ENCODE measurements around the gene LRBA.
"Not testable (repeated sequence)": the region's sequence is repeated elsewhere in the genome, so short reads cannot be mapped to it uniquely, and the experiment has no call there.

LRBA gene

DNA sequence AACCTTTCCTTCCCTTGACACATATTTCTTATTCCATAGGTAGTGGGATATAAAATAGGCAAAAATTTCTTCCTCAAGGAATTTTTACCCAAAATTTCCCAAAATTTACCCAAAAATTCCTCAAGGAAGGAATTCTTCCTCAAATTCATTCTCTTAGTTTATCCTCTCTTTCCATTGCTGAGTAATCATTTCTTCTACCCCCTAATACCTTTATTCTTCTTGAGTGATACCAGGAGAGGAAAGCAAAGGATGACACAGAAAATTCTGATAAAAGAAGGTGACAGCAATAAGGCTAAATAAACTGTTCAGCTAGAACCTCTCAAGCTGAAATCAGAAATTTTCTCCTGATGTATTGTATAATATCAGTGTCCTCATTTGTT is 624.6 kb downstream of the LRBA start:
- DNase-seq (ENCODE audit: low read depth): no peak
- TF ChIP-seq, protein P1, sequence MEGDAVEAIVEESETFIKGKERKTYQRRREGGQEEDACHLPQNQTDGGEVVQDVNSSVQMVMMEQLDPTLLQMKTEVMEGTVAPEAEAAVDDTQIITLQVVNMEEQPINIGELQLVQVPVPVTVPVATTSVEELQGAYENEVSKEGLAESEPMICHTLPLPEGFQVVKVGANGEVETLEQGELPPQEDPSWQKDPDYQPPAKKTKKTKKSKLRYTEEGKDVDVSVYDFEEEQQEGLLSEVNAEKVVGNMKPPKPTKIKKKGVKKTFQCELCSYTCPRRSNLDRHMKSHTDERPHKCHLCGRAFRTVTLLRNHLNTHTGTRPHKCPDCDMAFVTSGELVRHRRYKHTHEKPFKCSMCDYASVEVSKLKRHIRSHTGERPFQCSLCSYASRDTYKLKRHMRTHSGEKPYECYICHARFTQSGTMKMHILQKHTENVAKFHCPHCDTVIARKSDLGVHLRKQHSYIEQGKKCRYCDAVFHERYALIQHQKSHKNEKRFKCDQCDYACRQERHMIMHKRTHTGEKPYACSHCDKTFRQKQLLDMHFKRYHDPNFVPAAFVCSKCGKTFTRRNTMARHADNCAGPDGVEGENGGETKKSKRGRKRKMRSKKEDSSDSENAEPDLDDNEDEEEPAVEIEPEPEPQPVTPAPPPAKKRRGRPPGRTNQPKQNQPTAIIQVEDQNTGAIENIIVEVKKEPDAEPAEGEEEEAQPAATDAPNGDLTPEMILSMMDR (conservative IDR thresholded peaks at IDR 0.05; ENCODE audit: low read depth, low read length): no peak
- no peak overlapping the region for H3K4me3 ChIP-seq (ENCODE audit: low read length)

DNA sequence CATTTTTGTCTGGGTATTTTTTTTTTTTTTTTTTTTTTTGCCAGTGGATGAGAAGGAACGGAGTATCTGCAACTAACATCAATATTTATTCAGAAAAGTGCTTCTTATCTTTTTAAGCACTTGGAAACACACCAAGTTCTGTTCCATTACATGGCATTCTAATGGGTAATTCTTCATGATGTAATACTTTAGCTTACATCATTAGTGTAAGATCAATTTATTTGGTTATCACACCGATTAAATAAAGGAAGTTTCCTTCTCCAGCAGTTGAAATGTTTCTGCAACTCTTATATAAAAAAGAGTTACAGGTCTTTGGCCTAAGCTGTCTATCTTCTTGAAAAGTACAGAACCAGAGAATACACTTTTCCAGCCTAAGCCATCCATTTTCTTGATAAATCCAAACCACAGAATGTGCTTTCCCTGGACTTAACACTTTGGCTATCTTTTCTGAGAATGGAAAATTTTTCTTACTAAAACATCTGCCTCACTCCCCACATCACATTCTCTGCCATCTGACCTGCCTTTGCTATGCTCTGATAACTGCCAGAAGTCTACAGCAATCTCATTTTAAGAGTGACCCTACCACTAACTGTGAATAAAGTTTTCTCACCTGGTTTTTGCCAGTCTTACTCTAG is 625.1 kb downstream of the LRBA start:
- TF ChIP-seq, protein P1 (conservative IDR thresholded peaks at IDR 0.05; ENCODE audit: low read depth, low read length): no peak
- no peak overlapping the region for H3K4me3 ChIP-seq (ENCODE audit: low read length)
- DNase-seq (ENCODE audit: low read depth): no peak

DNA sequence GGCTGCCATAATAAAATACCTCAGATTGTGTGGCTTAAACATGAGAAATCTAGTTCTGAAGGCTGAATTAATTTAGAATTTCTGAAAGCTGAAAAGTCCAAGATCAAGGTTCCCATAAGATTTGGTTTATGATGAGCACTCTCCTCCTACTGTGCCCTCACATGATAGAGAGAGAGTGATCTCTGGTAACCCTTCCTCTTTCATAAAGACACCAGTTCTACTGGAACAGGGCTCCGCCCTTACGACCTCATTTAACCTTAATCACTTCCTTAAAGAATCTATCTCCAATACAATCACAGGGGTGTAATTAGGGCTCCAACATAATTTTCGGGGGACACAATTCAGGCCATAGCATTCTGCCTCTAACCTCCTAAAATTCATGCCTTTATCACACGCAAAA is 627.1 kb downstream of the LRBA start:
- TF ChIP-seq, protein P1 (conservative IDR thresholded peaks at IDR 0.05; ENCODE audit: low read depth, low read length): no peak
- H3K4me3 ChIP-seq (ENCODE audit: low read length): no peak overlapping the region
- no peak for DNase-seq (ENCODE audit: low read depth)

DNA sequence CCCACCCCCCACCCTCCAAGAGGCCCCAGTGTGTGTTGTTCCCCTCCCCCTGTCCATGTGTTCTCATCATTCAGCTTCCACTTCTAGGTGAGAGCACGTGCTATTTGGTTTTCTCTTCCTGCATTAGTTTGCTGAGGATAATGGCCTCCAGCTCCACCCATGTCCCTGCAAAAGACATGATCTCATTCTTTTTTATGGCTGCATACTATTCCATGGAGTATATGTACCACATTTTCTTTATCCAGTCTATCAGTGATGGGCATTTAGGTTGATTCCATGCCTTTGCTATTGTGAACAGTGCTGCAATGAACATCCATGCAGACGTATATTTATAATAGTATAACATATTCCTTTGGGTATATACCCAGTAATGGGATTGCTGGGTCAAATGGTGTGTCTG is 628.7 kb downstream of the LRBA start:
- H3K4me3 ChIP-seq (ENCODE audit: low read length); DNase-seq (ENCODE audit: low read depth): not testable (repeated sequence)

DNA sequence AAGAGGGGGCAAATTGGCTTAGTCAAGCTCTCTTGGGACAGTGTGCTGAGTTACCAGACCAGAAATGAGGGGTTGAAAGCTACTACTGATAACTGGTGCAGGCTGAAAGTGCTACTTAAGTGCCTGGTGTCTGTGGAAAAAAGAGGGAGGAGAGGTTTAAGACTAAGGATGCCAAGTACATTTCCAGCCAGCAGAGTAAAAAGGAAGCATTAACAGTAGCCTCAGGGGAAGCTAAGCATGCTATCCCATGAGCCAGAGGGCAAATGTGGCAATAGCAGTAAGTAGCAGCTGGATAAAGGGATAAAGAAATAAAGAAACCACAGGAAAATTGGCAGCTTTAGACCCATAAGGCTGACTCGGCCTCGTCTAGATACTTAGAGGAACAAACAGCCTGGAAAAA is 629.5 kb downstream of the LRBA start:
- TF ChIP-seq, protein P1 (conservative IDR thresholded peaks at IDR 0.05; ENCODE audit: low read depth, low read length): no peak
- H3K4me3 ChIP-seq (ENCODE audit: low read length): no peak overlapping the region
- DNase-seq (ENCODE audit: low read depth): peak; percentile 85

DNA sequence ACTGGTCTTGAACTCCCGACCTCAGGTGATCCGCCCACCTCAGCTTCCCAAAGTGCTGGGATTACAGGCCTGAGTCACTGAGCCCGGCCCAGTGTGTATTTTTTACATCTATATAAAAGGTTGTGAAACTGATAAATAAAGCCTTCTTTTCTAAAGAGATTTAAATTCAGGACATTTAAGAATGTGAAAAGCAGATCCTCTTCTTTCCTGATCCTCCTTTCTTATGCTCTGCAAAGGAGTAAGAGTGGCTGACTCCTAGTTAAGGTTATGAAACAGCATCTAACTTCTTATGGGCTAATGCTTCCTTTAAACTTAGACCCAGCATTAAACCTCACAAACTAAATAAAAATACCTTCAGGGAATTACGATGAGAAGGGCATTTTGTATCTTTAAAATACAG is 630.8 kb downstream of the LRBA start:
- TF ChIP-seq, protein P1 (conservative IDR thresholded peaks at IDR 0.05; ENCODE audit: low read depth, low read length): no peak
- DNase-seq (ENCODE audit: low read depth): no peak
- H3K4me3 ChIP-seq (ENCODE audit: low read length): no peak overlapping the region

DNA sequence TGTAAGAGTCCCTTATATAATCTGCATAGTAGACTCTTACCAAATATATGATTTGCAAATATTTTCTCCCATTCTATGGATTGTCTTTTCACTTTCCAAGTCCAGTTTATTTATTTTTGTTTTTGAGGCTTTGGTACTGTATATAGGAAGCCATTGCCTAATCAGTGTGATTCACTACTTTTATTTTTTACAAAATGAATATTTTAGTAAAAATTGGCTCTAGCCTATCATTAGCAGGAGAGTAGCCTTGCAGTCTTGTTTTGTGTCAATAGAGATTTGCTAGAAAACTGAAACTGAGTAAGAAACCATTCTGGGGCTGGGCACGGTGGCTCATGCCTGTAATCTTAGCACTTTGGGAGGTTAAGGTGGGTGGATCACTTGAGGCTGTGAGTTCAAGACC is 633.1 kb downstream of the LRBA start:
- TF ChIP-seq, protein P1 (conservative IDR thresholded peaks at IDR 0.05; ENCODE audit: low read depth, low read length): no peak

DNA sequence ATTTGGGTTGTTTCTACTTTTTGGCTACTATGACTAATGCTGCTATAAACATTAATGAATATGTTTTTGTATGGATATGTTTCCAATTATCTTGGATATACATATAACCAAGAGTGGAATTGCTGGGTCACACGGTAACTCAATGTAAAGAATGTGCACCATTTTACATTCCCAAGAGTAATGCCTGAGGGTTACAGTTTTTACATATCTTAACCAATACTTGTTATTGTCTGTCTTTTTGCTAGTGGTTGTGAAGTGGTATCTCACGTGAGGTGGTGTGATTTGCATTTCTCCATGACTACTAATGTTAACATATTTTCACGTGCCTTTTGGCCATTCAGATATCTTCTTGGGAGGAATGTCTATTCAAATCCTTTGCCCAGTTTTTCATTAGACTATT is 633.5 kb downstream of the LRBA start:
- DNase-seq (ENCODE audit: low read depth): no peak
- TF ChIP-seq, protein P1 (conservative IDR thresholded peaks at IDR 0.05; ENCODE audit: low read depth, low read length): no peak
- no peak overlapping the region for H3K4me3 ChIP-seq (ENCODE audit: low read length)

More for the DNA sequence above, 633.1 kb downstream of the LRBA start:
- no peak overlapping the region for H3K4me3 ChIP-seq (ENCODE audit: low read length)
- DNase-seq (ENCODE audit: low read depth): no peak
